Activated CD8-positive, alpha-beta T cell treated with anti-CD3 and anti-CD28 coated beads, Interleukin-2, amount 10 ng/mL, durations not matched to agents 7 days and 5 days (primary cell): ENCODE measurements around the gene COQ7. TPM values are rescaled to one million over a fixed set of nuclear protein-coding genes. Genes with fewer than 3 reads are reported as not detected.

Experiments used
- ATAC-seq: fragments of 150-1000 bp; cut with Tn5 transposase; one replicate; pipeline ENCODE4 v1.10.0; 2021; ENCODE audit warnings: moderate library complexity
- CTCF ChIA-PET: fragments of 350-600 bp; sonication (Branson Sonifier 250); formaldehyde crosslinking; loops from one replicate; lab custom pipeline; 2021; ENCODE audit warnings: antibody characterized with exemption; lab: Charles Lee
- POLR2A ChIA-PET: fragments of 350-600 bp; sonication (Branson Sonifier 250); formaldehyde crosslinking; loops from one replicate; lab custom pipeline; 2021; ENCODE audit warnings: antibody characterized with exemption; lab: Charles Lee
- DNase-seq: peaks from one replicate; pipeline ENCODE4 v3.0.0-alpha.2; 2020
- H3K27ac Mint-ChIP-seq: one replicate; pipeline ENCODE4 v1.8.0; 2021; ENCODE audit warnings: mild to moderate bottlenecking, mixed read lengths
- H3K27me3 Mint-ChIP-seq: one replicate; pipeline ENCODE4 v1.8.0; 2021; ENCODE audit warnings: low read depth, mixed read lengths
- H3K36me3 Mint-ChIP-seq: one replicate; pipeline ENCODE4 v1.8.0; 2021; ENCODE audit warnings: low read depth, mixed read lengths
- H3K4me1 Mint-ChIP-seq: one replicate; pipeline ENCODE4 v1.8.0; 2021; ENCODE audit warnings: low read depth, mixed read lengths
- H3K4me3 Mint-ChIP-seq: one replicate; pipeline ENCODE4 v1.8.0; 2021; ENCODE audit warnings: mild to moderate bottlenecking, mixed read lengths
- H3K9me3 Mint-ChIP-seq: one replicate; pipeline ENCODE4 v1.8.0; 2022; ENCODE audit warnings: mixed read lengths; ENCODE audit not compliant: insufficient read depth
- total RNA-seq, 2 experiments: library from RNA; stranded (reverse); gene quantifications; one replicate each; pipeline ENCODE4 v1.2.3, GENCODE V29; 2021

The COQ7 gene
- total RNA-seq, 2 experiments from 2014 or later: 16.3 to 16.8 TPM

- POLR2A ChIA-PET: interaction anchor here (0.5 to 0.6 kb wide), 2 partner anchors 8 to 18 kb away, joined by 4 read pairs; no protein-coding TSS in a partner anchor
- Mint-ChIP-seq H3K4me1 (peaks cover 7% of the 10 kb centered on the region), H3K27me3 (peaks cover 9% of the 10 kb centered on the region), H3K4me3 (peak overlapping the region; percentile 57), H3K27ac (no peak overlapping the region), H3K36me3 (peaks cover 6% of the 10 kb centered on the region), H3K9me3 (no peaks in the 10 kb centered on the region)
- peak; percentile 81 for DNase-seq
- CTCF ChIA-PET: interaction anchor here (0.7 to 5.2 kb wide), 33 partner anchors 8 to 469 kb away, joined by 3 to 42 read pairs (median 4); partner anchors contain the start of genes ARL6IP1, COQ7 and VPS35L
- peak; percentile 99 for ATAC-seq
Measured at GRCh38 chr16:19086322-19087199, 19.1 kb downstream of the COQ7 start.

GRCh38 chr16:19088341-19088916 is 21.0 kb downstream of the COQ7 start:
- POLR2A ChIA-PET: no interaction called here
- DNase-seq (no peak), ATAC-seq (no peak)
- Mint-ChIP-seq H3K4me3 (no peak overlapping the region), H3K36me3 (no peaks in the 10 kb centered on the region), H3K9me3 (no peaks in the 10 kb centered on the region), H3K4me1 (peaks cover 7% of the 10 kb centered on the region), H3K27me3 (peaks cover 9% of the 10 kb centered on the region), H3K27ac (no peak overlapping the region)
- CTCF ChIA-PET: interaction anchor here (1.1 to 5.2 kb wide), 2 partner anchors 91 to 415 kb away, joined by 3 to 41 read pairs; no protein-coding TSS in a partner anchor

- Mint-ChIP-seq H3K9me3 (no peaks in the 10 kb centered on the region), H3K36me3 (peaks cover 1% of the 10 kb centered on the region), H3K27me3 (peaks cover 9% of the 10 kb centered on the region), H3K4me3 (no peak overlapping the region), H3K27ac (no peak overlapping the region), H3K4me1 (peaks cover 7% of the 10 kb centered on the region)
- ChIA-PET POLR2A (no interaction called here), CTCF (interaction anchor here (1.1 to 5.2 kb wide), 2 partner anchors 90 to 413 kb away, joined by 3 to 41 read pairs; no protein-coding TSS in a partner anchor)
- no peak for ATAC-seq
- DNase-seq: no peak
Measured at GRCh38 chr16:19089410-19089955, 22.1 kb downstream of the COQ7 start.

- no peak overlapping the region for H3K27ac Mint-ChIP-seq
- no peaks in the 10 kb centered on the region for H3K27me3 Mint-ChIP-seq
- DNase-seq: no peak
- peaks cover 13% of the 10 kb centered on the region for H3K4me1 Mint-ChIP-seq
- H3K4me3 Mint-ChIP-seq: no peak overlapping the region
- CTCF ChIA-PET: no interaction called here
- H3K9me3 Mint-ChIP-seq: no peaks in the 10 kb centered on the region
- no peak for ATAC-seq
- POLR2A ChIA-PET: no interaction called here
- peaks cover 8% of the 10 kb centered on the region for H3K36me3 Mint-ChIP-seq
Measured at GRCh38 chr16:19090916-19091315, 23.5 kb downstream of the COQ7 start.

GRCh38 chr16:19092653-19093410 is 25.4 kb downstream of the COQ7 start:
- Mint-ChIP-seq H3K36me3 (peaks cover 8% of the 10 kb centered on the region), H3K4me1 (peaks cover 6% of the 10 kb centered on the region), H3K9me3 (peaks cover 6% of the 10 kb centered on the region), H3K4me3 (no peak overlapping the region), H3K27ac (no peak overlapping the region), H3K27me3 (no peaks in the 10 kb centered on the region)
- ATAC-seq (no peak), DNase-seq (no peak)
- POLR2A ChIA-PET: no interaction called here
- CTCF ChIA-PET: no interaction called here

- Mint-ChIP-seq H3K4me3 (no peak overlapping the region), H3K4me1 (peaks cover 6% of the 10 kb centered on the region), H3K27ac (no peak overlapping the region), H3K9me3 (peaks cover 12% of the 10 kb centered on the region), H3K36me3 (peaks cover 8% of the 10 kb centered on the region), H3K27me3 (no peaks in the 10 kb centered on the region)
- ATAC-seq (no peak), DNase-seq (no peak)
- POLR2A ChIA-PET: no interaction called here
- CTCF ChIA-PET: interaction anchor here (1.7 kb wide), 1 partner anchor 7 kb away, joined by 11 read pairs; no protein-coding TSS in a partner anchor
Measured at GRCh38 chr16:19093631-19094541, 26.5 kb downstream of the COQ7 start.

GRCh38 chr16:19094542-19095365 is 27.3 kb downstream of the COQ7 start:
- no peak for DNase-seq
- no peak overlapping the region for H3K4me3 Mint-ChIP-seq
- CTCF ChIA-PET: interaction anchor here (1.7 kb wide), 1 partner anchor 8 kb away, joined by 11 read pairs; no protein-coding TSS in a partner anchor
- peaks cover 8% of the 10 kb centered on the region for H3K36me3 Mint-ChIP-seq
- H3K27me3 Mint-ChIP-seq: no peaks in the 10 kb centered on the region
- ATAC-seq: peak; percentile 57
- peaks cover 6% of the 10 kb centered on the region for H3K4me1 Mint-ChIP-seq
- peaks cover 12% of the 10 kb centered on the region for H3K9me3 Mint-ChIP-seq
- POLR2A ChIA-PET: no interaction called here
- no peak overlapping the region for H3K27ac Mint-ChIP-seq

GRCh38 chr16:19095654-19096053 is 28.2 kb downstream of the COQ7 start:
- Mint-ChIP-seq H3K4me3 (no peak overlapping the region), H3K4me1 (peaks cover 6% of the 10 kb centered on the region), H3K27ac (no peak overlapping the region), H3K9me3 (peaks cover 12% of the 10 kb centered on the region), H3K36me3 (peaks cover 8% of the 10 kb centered on the region), H3K27me3 (no peaks in the 10 kb centered on the region)
- DNase-seq (no peak), ATAC-seq (no peak)
- CTCF ChIA-PET: interaction anchor here (1.7 kb wide), 1 partner anchor 9 kb away, joined by 11 read pairs; no protein-coding TSS in a partner anchor
- POLR2A ChIA-PET: no interaction called here

- no peak overlapping the region for H3K4me3 Mint-ChIP-seq
- H3K27me3 Mint-ChIP-seq: no peaks in the 10 kb centered on the region
- CTCF ChIA-PET: no interaction called here
- POLR2A ChIA-PET: no interaction called here
- ATAC-seq (no peak), DNase-seq (no peak)
- H3K9me3 Mint-ChIP-seq: peaks cover 12% of the 10 kb centered on the region
- no peak overlapping the region for H3K27ac Mint-ChIP-seq
- H3K36me3 Mint-ChIP-seq: peaks cover 8% of the 10 kb centered on the region
- peaks cover 6% of the 10 kb centered on the region for H3K4me1 Mint-ChIP-seq
Measured at GRCh38 chr16:19098173-19098572, 30.8 kb downstream of the COQ7 start.
